ENCODE data around the gene IL27RA.
A peak's percentile ranks its signal among the peaks of the same experiment; 100 is the strongest.
"Not testable (repeated sequence)": the region's sequence is repeated elsewhere in the genome, so short reads cannot be mapped to it uniquely, and the experiment has no call there.

Gene IL27RA

DNA sequence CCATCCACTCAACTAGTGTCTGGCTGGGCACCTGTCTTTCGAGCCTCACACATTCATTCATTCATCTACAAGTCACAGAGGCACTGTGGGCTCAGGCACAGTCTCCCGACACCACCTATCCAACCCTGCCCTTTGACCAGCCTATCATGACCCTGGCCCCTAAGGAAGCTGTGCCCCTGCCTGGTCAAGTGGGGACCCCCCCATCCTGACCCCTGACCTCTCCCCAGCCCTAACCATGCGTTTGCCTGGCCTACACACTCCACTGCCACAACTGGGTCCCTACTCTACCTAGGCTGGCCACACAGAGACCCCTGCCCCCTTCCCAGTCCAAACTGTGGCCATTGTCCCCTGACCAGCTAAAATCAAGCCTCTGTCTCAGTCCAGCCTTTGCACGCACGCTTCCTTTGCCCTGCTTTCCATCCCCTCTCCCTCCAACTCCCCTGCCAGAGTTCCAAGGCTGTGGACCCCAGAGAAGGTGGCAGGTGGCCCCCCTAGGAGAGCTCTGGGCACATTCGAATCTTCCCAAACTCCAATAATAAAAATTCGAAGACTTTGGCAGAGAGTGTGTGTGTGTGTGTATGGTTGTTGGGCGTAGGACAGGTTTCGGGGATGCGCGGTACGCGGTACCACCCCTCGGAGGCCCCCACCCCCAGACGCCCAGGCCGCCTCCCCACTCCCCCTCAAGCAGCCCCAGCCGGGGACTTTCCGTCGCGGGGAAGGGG is 404 bp upstream of the IL27RA start:
- no peak for DNase-seq (ENCODE audit: low read depth in 2 of 2)

DNA sequence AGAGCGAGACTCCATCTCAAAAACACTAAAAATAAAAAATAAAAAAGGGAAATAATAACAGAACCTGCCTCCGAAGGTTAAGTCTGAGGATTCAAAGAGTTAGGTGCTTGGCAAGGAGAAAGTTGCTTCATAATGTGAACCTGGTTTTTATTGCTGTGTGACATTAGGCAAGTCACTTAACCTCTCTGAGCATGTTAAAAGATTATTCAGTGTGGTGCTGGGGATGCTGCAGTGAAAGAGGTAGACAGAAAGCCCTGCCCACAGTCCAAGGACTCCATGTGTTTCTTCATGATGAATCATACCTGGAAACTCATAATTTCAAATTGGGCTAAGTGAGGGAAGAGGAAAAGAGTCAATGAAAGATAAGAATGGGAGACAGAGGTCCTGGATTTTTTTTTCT is 2.4 kb downstream of the IL27RA start:
- no peak for DNase-seq (ENCODE audit: low read depth in 2 of 2)

DNA sequence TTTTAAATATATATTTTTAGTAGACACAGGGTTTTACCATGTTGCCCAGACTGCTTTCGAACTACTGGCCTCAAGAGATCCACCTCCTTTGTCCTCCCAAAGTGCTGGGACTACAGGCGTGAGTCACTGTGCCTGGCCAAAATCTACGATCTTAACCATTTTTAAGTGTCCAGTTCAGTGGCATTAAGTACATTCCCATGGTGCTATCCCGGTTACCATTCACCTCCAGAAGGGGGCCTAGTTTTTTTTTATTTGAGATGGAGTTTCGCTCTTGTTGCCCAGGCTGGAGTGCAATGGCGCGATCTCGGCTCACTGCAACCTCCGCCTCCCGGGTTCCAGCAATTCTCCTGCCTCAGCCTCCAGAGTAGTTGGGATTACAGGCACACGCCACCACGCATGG is 3.6 kb downstream of the IL27RA start:
- DNase-seq (ENCODE audit: low read depth in 2 of 2): not testable (repeated sequence)

DNA sequence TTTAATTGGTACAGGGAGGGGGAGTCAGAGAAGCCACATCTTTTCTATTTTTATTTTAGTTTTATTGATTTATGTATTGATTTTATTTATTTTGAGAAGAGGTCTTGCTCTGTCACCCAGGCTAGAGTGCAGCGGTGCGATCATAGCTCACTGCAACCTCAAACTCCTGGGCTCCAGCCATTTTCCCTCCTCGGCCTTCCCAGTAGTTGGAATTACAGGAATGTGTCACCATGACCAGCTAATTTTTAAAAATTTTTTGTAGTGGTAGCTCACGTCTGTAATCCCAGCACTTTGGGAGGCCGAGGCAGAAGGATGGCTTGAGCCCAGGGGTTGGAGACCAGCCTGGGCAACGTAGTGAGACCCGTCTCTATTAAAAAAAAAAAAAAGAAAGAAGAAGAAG is 4.1 kb downstream of the IL27RA start:
- no peak for DNase-seq (ENCODE audit: low read depth in 2 of 2)

DNA sequence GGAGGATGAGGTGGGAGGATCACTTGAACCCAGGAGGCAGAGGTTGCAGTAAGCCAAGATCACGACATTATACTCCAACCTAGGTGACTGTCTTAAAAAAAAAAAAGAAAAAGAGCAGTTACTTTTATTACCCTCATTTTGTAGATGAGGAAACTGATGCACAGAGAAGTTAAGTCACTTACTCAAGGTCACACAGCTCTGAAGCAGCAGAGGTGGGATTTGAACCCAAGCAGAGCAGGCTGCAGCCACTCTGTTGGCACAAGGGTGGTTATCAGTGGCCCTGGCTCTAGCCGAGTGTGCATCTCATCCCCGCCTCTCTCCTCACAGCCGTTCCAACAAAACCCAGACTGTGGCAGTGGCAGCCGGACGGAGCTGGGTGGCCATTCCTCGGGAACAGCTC is 7.6 kb downstream of the IL27RA start:
- no peak for DNase-seq (ENCODE audit: low read depth in 2 of 2)

DNA sequence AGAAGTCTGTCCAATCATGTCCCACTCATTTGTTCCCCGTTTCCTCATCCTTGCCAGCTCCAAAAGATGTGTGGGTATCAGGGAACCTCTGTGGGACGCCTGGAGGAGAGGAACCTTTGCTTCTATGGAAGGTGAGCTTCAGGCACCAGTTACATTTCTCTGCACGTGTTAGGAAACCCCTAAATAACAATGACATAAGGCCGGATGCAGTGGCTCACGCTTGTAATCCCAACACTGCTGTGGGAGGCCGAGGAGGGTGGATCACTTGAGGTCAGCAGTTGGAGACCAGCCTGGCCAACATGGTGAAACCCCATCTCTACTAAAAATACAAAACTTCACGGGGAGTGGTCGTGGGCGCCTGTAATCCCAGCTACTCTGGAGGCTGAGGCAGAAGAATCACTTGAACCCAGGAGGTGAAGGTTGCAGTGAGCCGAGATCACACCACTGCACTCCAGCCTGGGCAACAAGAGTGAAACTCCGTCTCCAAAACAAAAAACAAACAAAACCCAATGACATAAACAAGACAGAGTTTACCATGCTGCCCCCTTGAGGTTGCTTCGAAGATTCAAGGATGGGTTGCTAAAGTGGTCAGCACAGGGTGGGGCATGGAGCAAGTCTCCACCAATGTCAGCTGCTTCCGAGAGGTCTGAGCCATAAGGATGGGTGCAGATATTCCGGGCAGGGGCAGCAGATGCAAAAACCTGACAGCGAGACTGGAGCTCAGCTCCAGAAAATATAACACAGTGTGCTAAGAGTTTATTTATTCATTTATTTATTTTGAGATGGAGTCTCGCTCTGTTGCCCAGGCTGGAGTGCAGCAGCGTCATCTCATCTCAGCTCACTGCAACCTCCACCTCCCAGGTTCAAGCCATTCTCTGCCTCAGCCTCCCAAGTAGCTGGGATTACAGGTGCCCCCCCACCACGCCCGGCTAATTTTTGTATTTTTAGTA is 11.4 kb downstream of the IL27RA start:
- DNase-seq (ENCODE audit: low read depth in 2 of 2): peak in 1 of 2 experiments; percentile 4

DNA sequence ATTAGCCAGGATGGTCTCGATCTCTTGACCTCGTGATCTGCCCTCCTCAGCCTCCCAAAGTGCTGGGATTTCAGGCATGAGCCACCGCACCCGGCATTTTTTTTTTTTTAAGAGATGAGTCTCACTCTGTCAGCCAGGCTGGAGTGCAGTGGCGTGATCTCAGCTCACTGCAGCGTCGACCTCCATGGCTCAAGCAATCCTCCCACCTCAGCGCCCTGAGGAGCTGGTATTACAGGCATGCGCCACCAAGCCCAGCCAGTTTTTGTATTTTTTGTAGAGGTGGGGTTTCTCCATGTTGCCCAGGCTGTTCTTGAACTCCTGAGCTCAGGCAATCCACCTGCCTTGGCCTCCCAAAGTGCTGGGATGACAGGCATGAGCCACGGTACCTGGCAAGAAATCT is 16.3 kb downstream of the IL27RA start:
- not testable (repeated sequence) for DNase-seq (ENCODE audit: low read depth in 2 of 2)

DNA sequence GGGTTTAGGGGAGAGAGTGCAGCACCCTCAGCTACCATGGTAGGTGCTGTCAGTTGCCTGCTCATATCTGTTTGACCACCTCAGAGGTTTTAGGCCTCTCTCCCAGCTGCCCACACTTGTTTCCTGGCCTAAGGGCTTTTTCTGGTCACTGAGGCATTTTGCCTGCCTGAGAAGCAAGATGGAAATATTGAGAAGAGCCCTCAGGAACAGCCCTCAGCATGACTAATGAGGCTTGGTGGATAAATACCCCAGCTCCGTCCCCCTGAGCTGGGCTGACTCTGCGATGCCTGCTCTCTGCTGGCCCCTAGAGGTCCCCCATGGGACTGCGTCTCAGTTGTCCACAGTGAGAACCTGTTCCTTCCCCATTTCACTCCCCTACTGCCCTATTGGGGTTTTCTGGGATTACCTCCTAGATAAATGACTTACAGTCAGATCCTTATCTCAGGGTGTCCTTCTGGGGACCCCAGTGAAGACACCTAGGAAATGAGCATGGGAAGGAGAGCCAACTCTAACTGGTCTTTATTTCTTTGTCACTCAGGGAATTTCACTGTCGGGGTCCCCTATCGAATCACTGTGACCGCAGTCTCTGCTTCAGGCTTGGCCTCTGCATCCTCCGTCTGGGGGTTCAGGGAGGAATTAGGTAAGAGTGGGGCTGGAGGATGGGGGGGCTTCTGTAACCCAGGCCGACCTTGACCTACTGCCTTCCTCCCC is 17.0 kb downstream of the IL27RA start:
- no peak for DNase-seq (ENCODE audit: low read depth in 2 of 2)

DNA sequence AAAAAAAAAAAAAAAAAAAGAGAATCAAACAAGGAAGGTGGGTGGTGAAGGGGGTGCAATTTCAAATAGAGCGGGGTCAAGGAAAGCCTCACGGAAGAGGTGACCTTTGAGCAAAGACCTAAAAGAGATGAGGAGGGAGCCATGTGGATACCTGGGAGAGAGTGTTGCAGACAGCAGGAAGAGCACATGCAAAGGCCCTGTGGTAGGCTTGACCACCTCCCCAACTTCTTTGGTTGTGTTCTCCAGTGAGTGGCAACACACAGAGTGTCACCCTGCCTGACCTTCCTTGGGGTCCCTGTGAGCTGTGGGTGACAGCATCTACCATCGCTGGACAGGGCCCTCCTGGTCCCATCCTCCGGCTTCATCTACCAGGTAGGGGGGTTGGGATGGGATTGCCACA is 18.9 kb downstream of the IL27RA start:
- DNase-seq (ENCODE audit: low read depth in 2 of 2): no peak

DNA sequence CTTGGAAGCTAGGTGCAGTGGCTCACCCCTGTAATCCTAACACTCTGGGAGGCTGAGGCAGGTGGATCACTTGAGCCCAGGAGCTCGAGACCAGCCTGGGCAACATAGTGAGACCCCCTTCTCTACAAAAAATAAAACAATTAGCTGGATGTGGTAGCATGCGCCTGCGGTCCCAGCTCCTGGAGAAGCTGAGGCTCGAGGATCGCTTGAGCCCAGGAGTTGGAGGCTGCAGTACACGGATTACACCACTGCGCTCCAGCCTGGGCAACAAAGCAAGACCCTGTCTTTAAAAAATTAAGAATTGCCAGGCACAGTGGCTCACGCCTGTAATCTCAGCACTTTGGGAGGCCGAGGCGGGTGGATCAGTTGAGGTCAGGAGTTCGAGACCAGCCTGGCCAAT is 19.4 kb downstream of the IL27RA start:
- not testable (repeated sequence) for DNase-seq (ENCODE audit: low read depth in 2 of 2)

DNA sequence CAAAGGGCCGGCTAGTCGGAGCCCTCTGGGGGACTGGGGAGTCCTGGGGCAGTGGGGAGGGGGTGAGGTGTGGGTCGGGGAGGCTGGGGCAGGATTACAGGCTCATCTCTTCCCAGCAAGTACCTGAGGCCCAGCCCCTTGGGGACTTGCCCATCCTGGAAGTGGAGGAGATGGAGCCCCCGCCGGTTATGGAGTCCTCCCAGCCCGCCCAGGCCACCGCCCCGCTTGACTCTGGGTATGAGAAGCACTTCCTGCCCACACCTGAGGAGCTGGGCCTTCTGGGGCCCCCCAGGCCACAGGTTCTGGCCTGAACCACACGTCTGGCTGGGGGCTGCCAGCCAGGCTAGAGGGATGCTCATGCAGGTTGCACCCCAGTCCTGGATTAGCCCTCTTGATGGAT is 20.4 kb downstream of the IL27RA start:
- DNase-seq (ENCODE audit: low read depth in 2 of 2): no peak

DNA sequence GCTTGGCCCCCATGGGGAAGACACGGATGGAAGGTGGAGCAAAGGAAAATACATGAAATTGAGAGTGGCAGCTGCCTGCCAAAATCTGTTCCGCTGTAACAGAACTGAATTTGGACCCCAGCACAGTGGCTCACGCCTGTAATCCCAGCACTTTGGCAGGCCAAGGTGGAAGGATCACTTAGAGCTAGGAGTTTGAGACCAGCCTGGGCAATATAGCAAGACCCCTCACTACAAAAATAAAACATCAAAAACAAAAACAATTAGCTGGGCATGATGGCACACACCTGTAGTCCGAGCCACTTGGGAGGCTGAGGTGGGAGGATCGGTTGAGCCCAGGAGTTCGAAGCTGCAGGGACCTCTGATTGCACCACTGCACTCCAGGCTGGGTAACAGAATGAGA is 20.9 kb downstream of the IL27RA start:
- DNase-seq (ENCODE audit: low read depth in 2 of 2): no peak

DNA sequence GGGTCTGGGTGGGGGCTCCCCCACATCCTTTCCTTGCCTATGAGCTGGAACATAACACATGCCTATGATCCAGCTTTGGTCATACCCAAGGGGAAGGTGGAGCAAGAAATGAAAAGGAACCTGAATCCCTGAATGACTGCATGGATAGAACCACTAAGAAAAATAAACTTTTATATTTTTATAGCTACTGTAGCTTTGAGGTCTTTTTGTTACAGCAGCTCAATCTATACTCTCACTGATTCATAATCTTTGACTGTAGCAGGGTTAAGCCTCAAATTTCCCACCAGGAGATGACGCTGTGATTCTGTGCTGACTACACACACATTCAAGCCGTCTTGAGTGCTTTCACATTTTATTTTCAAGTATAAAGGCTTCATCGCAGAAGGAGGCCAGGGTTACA is 21.5 kb downstream of the IL27RA start:
- DNase-seq (ENCODE audit: low read depth in 2 of 2): no peak

DNA sequence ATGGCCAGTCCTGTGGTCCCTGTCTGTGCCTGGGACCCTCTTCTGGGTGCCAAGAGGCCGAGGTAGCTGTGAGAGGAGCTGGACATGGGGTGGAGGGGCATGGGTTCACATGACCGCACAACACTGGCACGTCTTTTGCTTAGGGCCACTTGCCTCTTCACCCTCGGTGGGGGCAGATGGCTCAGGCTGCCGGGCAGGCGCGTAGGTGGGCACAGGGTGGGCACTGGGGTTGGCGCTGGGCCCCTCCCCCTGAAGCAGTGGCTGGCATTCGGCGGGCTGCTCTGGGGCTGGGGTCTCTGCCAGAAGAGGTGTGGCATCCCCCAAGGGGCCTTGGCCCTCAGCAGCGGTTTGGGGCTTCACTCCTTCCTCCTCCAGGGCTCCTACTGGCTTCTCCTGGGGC is 21.9 kb downstream of the IL27RA start:
- DNase-seq (ENCODE audit: low read depth in 2 of 2): no peak

DNA sequence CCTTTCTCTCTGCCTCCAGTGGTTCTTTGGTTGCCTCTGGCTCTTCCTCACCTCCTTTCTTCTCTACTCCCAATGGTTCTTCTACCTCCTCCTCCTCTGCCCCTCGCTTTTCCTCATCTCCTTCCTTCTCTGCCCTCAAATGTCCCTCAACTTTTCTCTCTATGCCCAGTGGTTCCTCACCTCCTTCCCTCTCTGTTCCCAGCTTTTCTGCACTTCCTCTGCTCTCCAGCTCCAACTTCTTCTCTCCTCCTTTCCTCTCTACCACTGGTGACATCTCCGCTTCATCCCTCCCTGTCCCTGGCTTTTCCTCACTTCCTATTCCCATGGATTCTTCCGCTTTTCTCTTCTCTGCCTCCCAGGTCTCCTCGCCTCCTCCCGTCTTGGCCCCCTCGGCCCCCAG is 22.5 kb downstream of the IL27RA start:
- DNase-seq (ENCODE audit: low read depth in 2 of 2): no peak

DNA sequence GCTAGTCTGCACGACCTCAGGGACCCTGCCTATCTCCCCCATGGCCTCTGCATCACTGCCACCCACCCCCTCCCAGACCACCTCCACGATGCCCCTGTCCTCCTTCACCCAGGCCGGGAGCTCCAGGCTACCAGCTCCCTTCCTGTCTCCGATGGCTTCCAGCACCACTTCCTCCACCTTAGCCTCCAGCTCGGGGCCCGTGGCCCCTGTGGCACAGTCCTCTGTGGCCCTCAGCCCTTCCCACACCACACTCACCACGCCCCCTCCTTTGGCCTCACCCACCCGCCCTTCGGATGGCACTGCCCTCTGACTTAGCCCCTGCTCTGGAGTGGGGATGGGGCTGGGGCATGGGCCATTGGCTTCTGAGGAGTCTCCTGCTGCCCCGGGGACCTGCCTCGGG is 23.2 kb downstream of the IL27RA start:
- DNase-seq (ENCODE audit: low read depth in 2 of 2): no peak

DNA sequence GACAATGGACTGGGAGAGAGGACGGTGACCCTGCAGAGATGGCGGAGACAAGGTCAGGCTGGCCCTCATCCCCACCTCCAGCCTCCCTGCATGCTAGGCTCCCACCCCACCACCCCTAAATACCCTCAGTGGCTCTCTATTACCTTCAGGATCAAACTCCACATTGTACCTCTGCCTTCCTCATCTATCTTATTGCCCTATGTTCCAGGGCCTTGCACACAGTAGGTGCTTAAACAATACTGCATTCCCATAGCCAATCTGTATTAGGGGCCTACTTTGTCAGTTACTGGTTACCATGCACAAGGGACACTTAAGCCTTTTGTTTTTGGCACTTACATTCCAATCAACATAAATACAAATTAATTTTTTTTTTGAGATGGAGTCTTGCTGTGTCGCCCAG is 23.8 kb downstream of the IL27RA start:
- no peak for DNase-seq (ENCODE audit: low read depth in 2 of 2)

DNA sequence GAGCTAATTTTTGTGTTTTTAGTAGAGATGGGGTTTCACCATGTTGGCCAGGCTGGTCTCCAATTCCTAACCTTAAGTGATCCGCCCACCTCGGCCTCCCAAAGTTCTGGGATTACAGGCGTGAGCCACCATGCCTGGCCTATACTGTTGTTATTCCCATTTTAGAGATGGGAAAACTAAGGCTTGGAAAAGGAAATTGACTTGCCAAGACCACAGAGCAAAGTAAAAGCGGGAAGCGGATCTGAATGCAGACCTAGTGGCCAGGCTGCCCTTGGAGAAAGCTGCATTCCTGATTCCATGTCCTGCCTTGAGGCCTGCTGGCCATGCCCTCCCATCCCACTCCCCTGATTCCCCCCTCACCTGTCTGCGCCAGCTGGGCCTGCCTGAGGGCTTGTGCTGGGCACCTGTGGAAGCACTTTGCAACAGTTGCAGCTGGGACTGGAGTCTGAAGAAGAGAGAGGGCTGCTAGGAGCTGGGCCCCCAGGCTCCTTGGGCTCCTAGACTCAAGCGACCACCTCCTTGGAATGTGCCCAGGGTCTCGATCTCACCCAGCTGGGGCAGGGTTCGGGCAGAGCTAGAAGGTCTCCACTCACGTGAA is 24.6 kb downstream of the IL27RA start:
- no peak for DNase-seq (ENCODE audit: low read depth in 2 of 2)

DNA sequence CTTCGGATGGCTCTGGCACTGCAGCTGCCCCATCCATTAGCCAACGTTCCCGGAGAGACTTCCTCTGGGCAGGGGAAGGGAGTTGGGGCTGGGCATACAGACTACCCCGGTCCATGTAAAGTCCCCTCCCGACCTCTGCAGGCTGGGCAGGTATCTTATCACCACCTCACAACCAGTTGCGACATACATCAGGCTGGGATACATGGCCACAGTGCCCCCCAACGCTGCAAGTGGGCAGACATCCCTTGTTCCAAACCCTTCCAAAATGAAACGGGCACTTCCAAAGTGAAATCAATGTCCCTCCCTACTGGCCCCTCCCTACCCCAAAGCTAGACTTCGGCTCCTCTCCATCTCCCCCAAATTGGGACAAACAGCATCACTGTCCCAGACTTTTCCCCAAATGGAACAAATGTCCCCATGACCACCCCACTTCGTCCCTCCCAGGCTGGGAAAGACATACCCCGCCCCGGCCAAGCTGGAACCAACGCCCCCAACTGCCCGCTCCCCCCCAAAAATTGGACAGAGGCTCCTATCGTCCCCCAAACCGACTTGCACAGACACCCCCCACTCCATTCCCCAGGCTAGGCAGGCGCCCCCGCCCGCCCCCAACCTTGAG is 25.3 kb downstream of the IL27RA start:
- no peak for DNase-seq (ENCODE audit: low read depth in 2 of 2)

DNA sequence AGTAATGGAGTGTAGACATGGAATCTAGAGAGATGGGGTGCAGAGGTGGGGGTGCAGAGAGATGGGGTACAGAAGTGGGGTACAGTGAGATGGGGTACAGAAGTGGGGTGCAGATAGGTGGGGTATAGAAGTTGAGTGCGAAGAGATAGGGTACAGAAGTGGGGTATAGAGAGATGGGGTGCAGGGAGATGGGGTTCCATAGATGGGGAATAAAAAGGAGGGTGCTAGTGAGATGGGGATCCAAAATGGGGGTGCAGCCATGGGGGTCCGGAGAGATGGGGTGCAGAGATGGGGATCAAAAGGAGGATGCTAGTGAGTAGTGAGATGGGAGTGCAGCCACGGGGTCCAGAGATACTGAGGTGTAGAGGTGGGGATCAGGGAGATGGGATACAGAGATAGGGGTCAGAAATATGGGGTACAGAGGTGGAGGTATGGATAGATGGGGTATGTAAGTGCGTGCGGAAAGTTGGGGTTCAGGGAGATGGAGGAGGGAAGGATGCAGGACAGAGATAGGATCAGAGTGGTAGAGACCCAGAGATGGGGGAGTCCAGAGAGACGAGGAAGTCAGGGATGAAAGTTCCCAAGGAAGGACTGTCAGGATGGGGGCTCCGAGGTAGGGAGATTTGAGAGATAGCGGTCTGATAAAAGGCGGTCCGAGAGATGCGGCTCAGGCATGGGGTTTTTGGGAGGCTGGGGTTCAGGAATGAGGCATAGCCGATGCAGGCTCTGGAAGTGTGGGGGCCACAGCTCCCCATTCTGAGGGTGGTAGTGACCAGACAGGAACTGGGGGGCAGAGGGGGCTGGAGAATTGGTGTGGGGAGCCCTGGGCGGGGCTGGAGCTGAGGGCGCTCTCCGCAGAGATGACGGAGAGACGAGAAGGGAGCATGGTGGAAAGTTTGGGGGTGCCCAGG is 26.9 kb downstream of the IL27RA start:
- DNase-seq (ENCODE audit: low read depth in 2 of 2): no peak

DNA sequence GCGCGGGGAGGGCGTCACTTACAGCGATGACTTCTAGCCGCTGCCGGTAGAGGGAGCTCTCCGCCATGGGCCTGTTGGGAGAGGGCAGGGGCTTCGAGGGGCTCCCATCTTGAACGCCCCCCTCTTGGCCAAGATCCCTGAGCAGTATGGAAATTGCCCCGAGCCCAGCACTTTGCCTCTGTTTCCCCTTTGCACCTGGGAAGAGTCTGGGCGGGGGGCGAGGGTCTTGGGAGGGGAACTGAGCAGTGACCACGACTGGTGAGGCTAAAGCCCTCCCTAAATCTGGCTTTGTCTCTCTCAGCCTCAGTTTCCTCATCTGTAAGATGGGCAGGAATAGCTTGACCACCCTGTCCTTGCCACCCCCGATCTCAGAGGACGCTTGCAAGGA is 27.5 kb downstream of the IL27RA start:
- no peak for DNase-seq (ENCODE audit: low read depth in 2 of 2)
